ENCODE measurements around the gene MTA3. TPM values are rescaled to one million over a fixed set of nuclear protein-coding genes. Genes with fewer than 3 reads are reported as not detected.

The MTA3 gene
- total RNA-seq, 1 donor from 2014 or later = 117 TPM

DNA sequence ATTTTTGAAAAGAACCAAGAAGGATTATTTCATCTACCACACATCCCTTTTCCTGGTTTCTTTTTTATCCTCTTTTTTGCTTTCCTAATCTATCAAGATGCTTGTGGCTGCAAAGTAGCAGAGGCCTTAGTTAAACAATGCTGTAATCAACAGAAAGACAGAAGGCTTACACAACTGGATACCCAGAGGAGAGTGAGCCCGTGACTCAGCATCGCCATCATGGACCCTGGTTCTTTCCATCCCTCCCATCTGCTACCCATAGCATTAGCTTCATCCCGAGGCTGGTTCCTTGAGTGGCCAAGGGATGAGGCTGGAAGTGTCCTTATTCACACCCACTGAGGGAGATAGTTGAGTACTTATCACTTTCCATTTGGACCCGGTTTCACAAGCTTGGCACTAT, 231.4 kb downstream of the MTA3 start:
- H3K27me3 Mint-ChIP-seq (ENCODE audit: insufficient read depth, low read depth) = peaks cover 3% of the 10 kb centered on the region
- H3K4me1 ChIP-seq = no peaks in the 10 kb centered on the region
- H3K27me3 ChIP-seq = no peaks in the 10 kb centered on the region
- H3K4me3 ChIP-seq = no peak overlapping the region
- H3K27ac Mint-ChIP-seq = no peak overlapping the region
- no peaks in the 10 kb centered on the region for H3K36me3 Mint-ChIP-seq
- no peaks in the 10 kb centered on the region for H3K79me2 ChIP-seq (ENCODE audit: low read depth)
- no peak overlapping the region for H3K4me3 Mint-ChIP-seq
- no peak overlapping the region for H3K27ac ChIP-seq
- no peak overlapping the region for H2AFZ ChIP-seq (replicated peaks)
- H3K4me1 Mint-ChIP-seq = no peaks in the 10 kb centered on the region
- no peak for DNase-seq (ENCODE audit: low spot score)
- no peaks in the 10 kb centered on the region for H3K36me3 ChIP-seq
- H3K9ac ChIP-seq = no peak overlapping the region
- peaks cover 10% of the 10 kb centered on the region for H3K9me3 Mint-ChIP-seq
- H3F3A ChIP-seq (ENCODE audit: low read depth) = peaks cover 19% of the 10 kb centered on the region
- no peaks in the 10 kb centered on the region for H3K9me3 ChIP-seq (ENCODE audit: low read depth)
- no peaks in the 10 kb centered on the region for H4K20me1 ChIP-seq (ENCODE audit: low read depth)
- no peak overlapping the region for H3K4me2 ChIP-seq
- TF ChIP-seq EZH2 (IDR thresholded peaks at IDR 0.05) (no peak), EZH2phosphoT487 (IDR thresholded peaks at IDR 0.05) (no peak)
- TF ChIP-seq, protein P1, sequence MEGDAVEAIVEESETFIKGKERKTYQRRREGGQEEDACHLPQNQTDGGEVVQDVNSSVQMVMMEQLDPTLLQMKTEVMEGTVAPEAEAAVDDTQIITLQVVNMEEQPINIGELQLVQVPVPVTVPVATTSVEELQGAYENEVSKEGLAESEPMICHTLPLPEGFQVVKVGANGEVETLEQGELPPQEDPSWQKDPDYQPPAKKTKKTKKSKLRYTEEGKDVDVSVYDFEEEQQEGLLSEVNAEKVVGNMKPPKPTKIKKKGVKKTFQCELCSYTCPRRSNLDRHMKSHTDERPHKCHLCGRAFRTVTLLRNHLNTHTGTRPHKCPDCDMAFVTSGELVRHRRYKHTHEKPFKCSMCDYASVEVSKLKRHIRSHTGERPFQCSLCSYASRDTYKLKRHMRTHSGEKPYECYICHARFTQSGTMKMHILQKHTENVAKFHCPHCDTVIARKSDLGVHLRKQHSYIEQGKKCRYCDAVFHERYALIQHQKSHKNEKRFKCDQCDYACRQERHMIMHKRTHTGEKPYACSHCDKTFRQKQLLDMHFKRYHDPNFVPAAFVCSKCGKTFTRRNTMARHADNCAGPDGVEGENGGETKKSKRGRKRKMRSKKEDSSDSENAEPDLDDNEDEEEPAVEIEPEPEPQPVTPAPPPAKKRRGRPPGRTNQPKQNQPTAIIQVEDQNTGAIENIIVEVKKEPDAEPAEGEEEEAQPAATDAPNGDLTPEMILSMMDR (IDR thresholded peaks at IDR 0.05) = no peak

DNA sequence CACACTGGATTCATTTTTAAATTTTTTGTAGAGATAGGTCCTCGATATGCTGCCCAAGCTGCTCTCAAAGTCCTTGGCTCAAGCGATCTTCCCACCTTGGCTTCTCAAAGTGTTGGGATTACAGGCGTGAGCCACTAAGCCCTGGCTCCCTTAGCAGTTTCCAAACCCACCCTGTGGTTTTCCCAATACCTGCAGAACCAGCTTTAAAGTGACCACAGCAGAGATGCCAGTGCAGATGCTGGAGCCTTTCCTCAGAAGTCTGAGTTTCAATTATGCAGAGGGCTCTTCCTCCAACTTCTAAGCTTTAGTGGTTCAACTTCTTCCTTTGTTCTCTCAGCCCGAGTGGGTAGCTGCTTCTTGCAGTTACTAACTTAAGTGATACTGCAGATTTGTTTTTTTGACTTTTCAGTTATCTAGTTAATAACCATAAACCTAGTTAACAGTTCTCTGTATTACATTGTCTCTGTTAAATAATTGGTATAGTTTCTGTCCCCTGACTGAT, 232.1 kb downstream of the MTA3 start:
- H3K4me3 Mint-ChIP-seq = no peak overlapping the region
- no peak overlapping the region for H3K9ac ChIP-seq
- no peaks in the 10 kb centered on the region for H3K36me3 Mint-ChIP-seq
- no peaks in the 10 kb centered on the region for H3K79me2 ChIP-seq (ENCODE audit: low read depth)
- H3K4me3 ChIP-seq = no peak overlapping the region
- H4K20me1 ChIP-seq (ENCODE audit: low read depth) = no peaks in the 10 kb centered on the region
- no peaks in the 10 kb centered on the region for H3K9me3 ChIP-seq (ENCODE audit: low read depth)
- H3K27me3 Mint-ChIP-seq (ENCODE audit: insufficient read depth, low read depth) = peaks cover 3% of the 10 kb centered on the region
- peaks cover 10% of the 10 kb centered on the region for H3K9me3 Mint-ChIP-seq
- H2AFZ ChIP-seq (replicated peaks) = no peak overlapping the region
- no peaks in the 10 kb centered on the region for H3K27me3 ChIP-seq
- peaks cover 18% of the 10 kb centered on the region for H3F3A ChIP-seq (ENCODE audit: low read depth)
- no peak overlapping the region for H3K4me2 ChIP-seq
- H3K27ac ChIP-seq = no peak overlapping the region
- H3K4me1 Mint-ChIP-seq = no peaks in the 10 kb centered on the region
- H3K4me1 ChIP-seq = no peaks in the 10 kb centered on the region
- TF ChIP-seq EZH2phosphoT487 (IDR thresholded peaks at IDR 0.05) (no peak), EZH2 (IDR thresholded peaks at IDR 0.05) (no peak)
- TF ChIP-seq, protein P1 (IDR thresholded peaks at IDR 0.05) = no peak
- no peak overlapping the region for H3K27ac Mint-ChIP-seq
- DNase-seq (ENCODE audit: low spot score) = no peak
- no peaks in the 10 kb centered on the region for H3K36me3 ChIP-seq

- Histone ChIP-seq H4K20me1 (ENCODE audit: low read depth) (no peaks in the 10 kb centered on the region), H3K4me2 (no peak overlapping the region)
- no peaks in the 10 kb centered on the region for H3K4me1 Mint-ChIP-seq
Observed at GRCh38 chr2:42800981-42801380, 232.5 kb downstream of the MTA3 start.

GRCh38 chr2:42801381-42801780, 232.9 kb downstream of the MTA3 start:
- Mint-ChIP-seq H3K27me3 (ENCODE audit: insufficient read depth, low read depth) (peaks cover 3% of the 10 kb centered on the region), H3K4me3 (no peak overlapping the region), H3K27ac (no peak overlapping the region), H3K4me1 (no peaks in the 10 kb centered on the region), H3K9me3 (peaks cover 10% of the 10 kb centered on the region), H3K36me3 (no peaks in the 10 kb centered on the region)
- H3F3A ChIP-seq (ENCODE audit: low read depth) = peaks cover 18% of the 10 kb centered on the region
- H3K79me2 ChIP-seq (ENCODE audit: low read depth) = no peaks in the 10 kb centered on the region
- no peaks in the 10 kb centered on the region for H3K36me3 ChIP-seq
- TF ChIP-seq, protein P1 (IDR thresholded peaks at IDR 0.05) = no peak
- TF ChIP-seq EZH2 (IDR thresholded peaks at IDR 0.05) (no peak), EZH2phosphoT487 (IDR thresholded peaks at IDR 0.05) (no peak)
- H3K27me3 ChIP-seq = no peaks in the 10 kb centered on the region
- H3K9me3 ChIP-seq (ENCODE audit: low read depth) = no peaks in the 10 kb centered on the region
- H3K4me1 ChIP-seq = no peaks in the 10 kb centered on the region
- H3K27ac ChIP-seq = no peak overlapping the region
- H3K4me2 ChIP-seq = no peak overlapping the region
- no peak for DNase-seq (ENCODE audit: low spot score)
- no peaks in the 10 kb centered on the region for H4K20me1 ChIP-seq (ENCODE audit: low read depth)
- no peak overlapping the region for H3K9ac ChIP-seq
- no peak overlapping the region for H2AFZ ChIP-seq (replicated peaks)
- H3K4me3 ChIP-seq = no peak overlapping the region

More at GRCh38 chr2:42800981-42801380, 232.5 kb downstream of the MTA3 start:
- Mint-ChIP-seq H3K27me3 (ENCODE audit: insufficient read depth, low read depth) (peaks cover 3% of the 10 kb centered on the region), H3K9me3 (peaks cover 10% of the 10 kb centered on the region), H3K4me3 (no peak overlapping the region), H3K27ac (no peak overlapping the region), H3K36me3 (no peaks in the 10 kb centered on the region)
- H3K4me3 ChIP-seq = no peak overlapping the region
- no peak overlapping the region for H2AFZ ChIP-seq (replicated peaks)
- no peak for TF ChIP-seq EZH2phosphoT487 (IDR thresholded peaks at IDR 0.05)
- no peak for TF ChIP-seq EZH2 (IDR thresholded peaks at IDR 0.05)
- H3K4me1 ChIP-seq = no peaks in the 10 kb centered on the region
- H3K27ac ChIP-seq = no peak overlapping the region
- peaks cover 18% of the 10 kb centered on the region for H3F3A ChIP-seq (ENCODE audit: low read depth)
- no peaks in the 10 kb centered on the region for H3K27me3 ChIP-seq
- no peaks in the 10 kb centered on the region for H3K9me3 ChIP-seq (ENCODE audit: low read depth)
- H3K79me2 ChIP-seq (ENCODE audit: low read depth) = no peaks in the 10 kb centered on the region
- H3K9ac ChIP-seq = no peak overlapping the region
- no peaks in the 10 kb centered on the region for H3K36me3 ChIP-seq
- no peak for DNase-seq (ENCODE audit: low spot score)
